Body of pancreas (tissue), 4 donors: Measurements from ENCODE around the gene C20orf202. TPM values are rescaled to one million over a fixed set of nuclear protein-coding genes. Genes with fewer than 3 reads are reported as not detected.

Experiments used
- ATAC-seq: fragments of 150-250 bp; one replicate; pipeline ENCODE4 v1.9.1; 2016
- DNase-seq, 4 donors: peaks; one replicate each; pipeline ENCODE4 v3.0.0-alpha.2; 2019
- H3K27ac ChIP-seq, 4 donors: fragments of 200-600 bp; sonication (generic); 1 replicate in 3 of 4; 2 replicates in 1 of 4; pipeline versions ENCODE4 v1.5.1 to v1.6.1; 2016 to 2019; ENCODE audit warnings: mild to moderate bottlenecking in 1 of 4, mixed read lengths in 1 of 4, moderate library complexity in 1 of 4
- H3K27me3 ChIP-seq, 2 donors: fragments of 200-600 bp; sonication (generic); one replicate each; pipeline ENCODE4 v1.6.0; 2016; ENCODE audit warnings: mild to moderate bottlenecking in 1 of 2
- H3K36me3 ChIP-seq, 2 donors: fragments of 200-600 bp; sonication (generic); replicated peaks in 1 of 2; 2 replicates each; pipeline ENCODE4 v1.5.1; 2016; ENCODE audit warnings: low read depth in 2 of 2; ENCODE audit not compliant: insufficient read depth in 1 of 2
- H3K4me1 ChIP-seq: fragments of 200-600 bp; sonication (generic); one replicate; pipeline ENCODE4 v1.6.0; 2016
- H3K4me3 ChIP-seq, 2 donors: fragments of 200-600 bp; sonication (generic); 1 replicate in 1 of 2; 2 replicates in 1 of 2; pipeline ENCODE4 v1.5.1; 2016 to 2019
- H3K9me3 ChIP-seq, 3 donors: fragments of 200-600 bp; sonication (generic); 1 replicate in 2 of 3; 2 replicates in 1 of 3; pipeline ENCODE4 v1.5.1; 2016
- CTCF ChIP-seq, 7 experiments: fragments of 450-650 bp in 4 of 7; fragments of 200-600 bp in 3 of 7; sonication (generic) in 3 of 7; IDR thresholded peaks; one replicate each; pipeline ENCODE4 v1.5.1; 2016 to 2019; ENCODE audit warnings: antibody characterized with exemption in 7 of 7
- POLR2A ChIP-seq, 3 donors: fragments of 450-650 bp; IDR thresholded peaks; one replicate each; pipeline ENCODE4 v1.6.1; 2016; ENCODE audit warnings: antibody characterized with exemption in 3 of 3, mild to moderate bottlenecking in 2 of 3
- WGBS, 2 donors: methylation state at CpG; one replicate each; pipeline ENCODE4 v1.1.5; 2017; 5-methylcytosine and 5-hydroxymethylcytosine counted together
- intact Hi-C: fragments of 100-400 bp; cut with DNase I; formaldehyde crosslinking; loops from one replicate; pipeline ENCODE4 v1.15.1; 2023
- total RNA-seq, 2 donors: library from RNA; depleted of rRNA; stranded (reverse); fragments of >200 nt; gene quantifications; one replicate each; pipeline ENCODE4 v1.1.0, GENCODE V29; 2016

The C20orf202 gene
- total RNA-seq, 2 donors from 2014 or later, result not detected

GRCh38 chr20:1240549-1240948 is 37.3 kb downstream of the C20orf202 start:
- Histone ChIP-seq H3K4me3 (no peak overlapping the region), H3K27ac (no peak overlapping the region), H3K9me3 (no peaks in the 10 kb centered on the region), H3K27me3 (no peaks in the 10 kb centered on the region), H3K4me1 (no peaks in the 10 kb centered on the region), H3K36me3 (no peaks in the 10 kb centered on the region)
- no peak for DNase-seq
- no peak for ATAC-seq
- TF ChIP-seq CTCF (IDR thresholded peaks at IDR 0.05) (no peak), POLR2A (IDR thresholded peaks at IDR 0.05) (no peak)
- intact Hi-C loops, result no loop called here
- WGBS, 2 donors, result 76 to 90% methylated on average over 5 of the region's 5 CpGs

- no peak overlapping the region for H3K4me3 ChIP-seq
- H3K27ac ChIP-seq, result no peak overlapping the region
- no peaks in the 10 kb centered on the region for H3K4me1 ChIP-seq
- no peak for TF ChIP-seq POLR2A (IDR thresholded peaks at IDR 0.05)
- no peaks in the 10 kb centered on the region for H3K27me3 ChIP-seq
- ATAC-seq (no peak), DNase-seq (no peak)
- intact Hi-C loops, result no loop called here
- H3K9me3 ChIP-seq, result no peaks in the 10 kb centered on the region
- no peaks in the 10 kb centered on the region for H3K36me3 ChIP-seq
Observed at GRCh38 chr20:1241456-1241855, 38.2 kb downstream of the C20orf202 start.

DNA sequence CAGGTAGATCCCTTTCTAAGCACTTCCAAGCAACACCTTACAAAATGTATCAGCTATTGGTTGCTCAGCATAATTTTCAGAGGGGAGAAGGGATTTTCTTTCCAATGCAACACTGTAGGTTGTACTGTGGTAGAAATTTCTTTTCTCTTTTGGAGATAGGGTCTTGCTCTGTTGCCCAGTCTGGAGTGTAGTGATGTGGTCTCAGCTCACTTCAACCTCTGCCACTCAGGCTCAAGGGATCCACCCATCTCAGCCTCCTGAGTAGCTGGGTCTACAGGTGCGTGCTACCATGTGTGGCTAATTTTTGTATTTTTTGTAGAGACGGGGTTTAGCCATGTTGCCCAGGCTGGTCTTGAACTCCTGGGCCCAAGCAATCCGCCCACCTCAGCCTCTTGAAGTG is 38.8 kb downstream of the C20orf202 start:
- H3K27ac ChIP-seq, result no peak overlapping the region
- 72 to 80% methylated on average over 3 of the region's 3 CpGs for WGBS, 2 donors
- H3K27me3 ChIP-seq, result no peaks in the 10 kb centered on the region
- no peak overlapping the region for H3K4me3 ChIP-seq
- H3K36me3 ChIP-seq, result no peaks in the 10 kb centered on the region
- ATAC-seq, result no peak
- DNase-seq, result no peak
- no peaks in the 10 kb centered on the region for H3K4me1 ChIP-seq
- no peaks in the 10 kb centered on the region for H3K9me3 ChIP-seq
- intact Hi-C loops, result no loop called here
- TF ChIP-seq CTCF (IDR thresholded peaks at IDR 0.05), result no peak
- TF ChIP-seq POLR2A (IDR thresholded peaks at IDR 0.05), result no peak

DNA sequence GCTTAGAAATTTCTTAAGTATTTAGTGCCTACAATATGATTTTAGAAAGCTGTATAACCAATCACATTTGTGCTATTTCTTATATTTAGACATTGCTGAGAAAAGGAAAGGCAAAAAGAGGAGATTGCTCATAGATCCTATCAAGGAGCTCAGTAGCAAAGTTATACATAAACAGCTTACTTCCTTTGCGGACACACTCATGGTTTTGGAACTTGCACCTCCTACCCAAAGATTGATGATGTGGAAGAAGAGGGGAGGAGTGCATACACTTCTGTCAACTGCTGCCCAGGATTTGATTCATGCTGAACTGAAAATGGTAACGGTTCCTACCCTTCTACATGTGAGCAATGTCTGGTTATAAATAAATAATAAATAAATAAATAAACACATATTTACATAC is 39.3 kb downstream of the C20orf202 start:
- Histone ChIP-seq H3K4me3 (no peak overlapping the region), H3K4me1 (no peaks in the 10 kb centered on the region), H3K27me3 (no peaks in the 10 kb centered on the region), H3K9me3 (no peaks in the 10 kb centered on the region), H3K36me3 (no peaks in the 10 kb centered on the region), H3K27ac (no peak overlapping the region)
- DNase-seq (no peak), ATAC-seq (no peak)
- WGBS, 2 donors, result 55 to 65% methylated on average over 2 of the region's 2 CpGs
- intact Hi-C loops, result no loop called here
- TF ChIP-seq CTCF (IDR thresholded peaks at IDR 0.05), result no peak
- TF ChIP-seq POLR2A (IDR thresholded peaks at IDR 0.05), result no peak

GRCh38 chr20:1245578-1245977 is 42.3 kb downstream of the C20orf202 start:
- 50 to 59% methylated on average over 2 of the region's 2 CpGs for WGBS, 2 donors
- ATAC-seq, result no peak
- Histone ChIP-seq H3K27ac (no peak overlapping the region), H3K4me1 (no peaks in the 10 kb centered on the region), H3K27me3 (no peaks in the 10 kb centered on the region), H3K4me3 (no peak overlapping the region), H3K9me3 (no peaks in the 10 kb centered on the region), H3K36me3 (no peaks in the 10 kb centered on the region)
- no peak for TF ChIP-seq CTCF (IDR thresholded peaks at IDR 0.05)
- TF ChIP-seq POLR2A (IDR thresholded peaks at IDR 0.05), result no peak
- DNase-seq, result no peak
- intact Hi-C loops, result no loop called here
